ENCODE measurements around the gene EPB41L1.

EPB41L1 gene

DNA sequence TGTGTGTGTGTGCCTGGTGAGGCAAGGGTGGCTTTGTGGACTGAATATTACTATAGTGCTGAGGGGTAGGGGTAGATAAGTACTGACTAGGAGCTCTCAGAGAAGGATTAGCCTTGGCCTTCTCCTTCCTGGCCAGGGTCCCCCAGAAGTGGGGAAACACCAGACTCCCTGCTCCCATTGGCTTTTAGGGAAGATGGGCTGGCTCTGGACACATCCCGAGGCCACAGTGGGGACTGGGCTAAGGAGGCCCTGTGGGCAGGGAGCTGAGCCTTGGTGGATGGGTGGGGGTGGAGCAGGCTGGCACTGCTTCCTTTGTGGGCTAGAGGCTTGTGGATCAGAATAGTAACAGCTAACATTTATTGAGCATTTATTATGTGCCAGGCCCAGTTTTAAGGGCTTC is 3.1 kb downstream of the EPB41L1 start:
- DNase-seq = no peak

GRCh38 chr20:36158160-36158741 is 3.7 kb downstream of the EPB41L1 start:
- DNase-seq = no peak

- DNase-seq = no peak
Observed at GRCh38 chr20:36159833-36160232, 5.3 kb downstream of the EPB41L1 start.

- peak; percentile 62 for DNase-seq
Observed at GRCh38 chr20:36162272-36162966, 7.9 kb downstream of the EPB41L1 start.

DNA sequence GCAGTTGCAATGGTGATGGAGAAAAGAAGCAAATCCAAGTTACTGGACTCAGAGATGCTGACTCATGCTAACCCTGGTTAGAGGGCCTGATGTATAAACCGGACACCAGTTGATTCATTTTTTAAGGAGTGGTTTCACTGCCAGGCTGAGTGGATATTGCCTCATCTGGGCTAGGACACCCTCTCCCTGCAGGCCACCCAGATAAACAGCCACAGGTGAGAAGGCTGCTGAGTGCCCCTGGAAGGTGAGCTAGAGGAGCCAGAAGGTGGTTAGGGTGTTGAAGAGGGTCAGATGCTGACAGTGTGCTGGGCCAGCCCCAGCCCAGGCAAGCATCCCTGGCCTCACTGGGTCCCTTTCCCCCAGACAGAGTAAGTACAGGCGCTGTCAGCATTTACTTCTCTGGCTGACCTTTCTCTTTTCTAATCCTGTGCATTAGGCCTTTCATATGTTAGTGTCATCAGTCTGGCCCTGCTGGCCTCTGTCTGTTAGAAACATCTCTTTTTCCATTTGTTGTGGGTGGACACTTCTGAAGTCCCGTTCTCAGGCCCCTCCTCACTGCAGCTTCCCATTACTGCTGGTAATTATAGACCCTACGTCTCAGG is 13.5 kb downstream of the EPB41L1 start:
- peak; percentile 10 for DNase-seq

GRCh38 chr20:36170542-36171215 is 16.1 kb downstream of the EPB41L1 start:
- DNase-seq = no peak

GRCh38 chr20:36173451-36173933 is 19.0 kb downstream of the EPB41L1 start:
- peak; percentile 56 for DNase-seq

DNA sequence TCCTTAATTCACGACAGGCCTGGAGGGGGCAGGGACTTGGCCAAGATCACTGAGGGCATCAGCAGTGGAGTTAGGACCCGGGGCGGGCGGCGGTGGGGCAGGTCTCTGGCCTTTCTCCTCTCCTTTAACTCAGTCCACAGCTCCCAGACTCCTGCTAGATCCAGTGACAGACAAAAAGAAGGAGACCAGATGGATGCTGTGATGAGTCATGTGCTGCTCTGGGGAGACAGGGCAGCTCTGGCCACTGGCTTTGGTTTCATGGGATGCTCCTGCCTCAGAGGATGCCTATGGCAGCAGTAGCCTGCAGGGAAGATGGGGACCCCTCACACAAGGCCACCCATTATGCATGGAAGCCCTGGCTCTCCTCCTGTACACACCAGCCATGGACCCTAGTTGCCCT is 20.5 kb downstream of the EPB41L1 start:
- no peak for DNase-seq

DNA sequence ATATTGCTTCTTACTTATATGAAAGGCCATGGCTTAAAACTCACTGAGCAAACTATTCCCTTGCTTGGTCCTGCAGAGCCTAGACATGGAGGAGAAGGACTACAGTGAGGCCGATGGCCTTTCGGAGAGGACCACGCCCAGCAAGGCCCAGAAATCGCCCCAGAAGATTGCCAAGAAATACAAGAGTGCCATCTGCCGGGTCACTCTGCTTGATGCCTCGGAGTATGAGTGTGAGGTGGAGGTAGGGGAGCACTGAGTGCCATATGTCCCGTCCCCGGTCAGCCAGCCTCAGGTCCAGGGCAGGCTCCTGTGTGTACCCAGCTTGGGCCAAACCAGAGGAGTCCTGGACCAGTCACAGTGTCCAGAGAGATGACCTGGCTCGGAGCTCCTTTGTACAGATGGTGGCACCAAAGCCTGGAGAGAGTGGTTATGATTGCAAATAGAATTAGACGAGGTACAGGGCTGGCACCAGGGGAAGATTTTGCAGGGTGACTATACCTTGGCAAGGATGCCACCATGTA is 21.0 kb downstream of the EPB41L1 start:
- DNase-seq = no peak

- no peak for DNase-seq
Observed at GRCh38 chr20:36177716-36178115, 23.2 kb downstream of the EPB41L1 start.

DNA sequence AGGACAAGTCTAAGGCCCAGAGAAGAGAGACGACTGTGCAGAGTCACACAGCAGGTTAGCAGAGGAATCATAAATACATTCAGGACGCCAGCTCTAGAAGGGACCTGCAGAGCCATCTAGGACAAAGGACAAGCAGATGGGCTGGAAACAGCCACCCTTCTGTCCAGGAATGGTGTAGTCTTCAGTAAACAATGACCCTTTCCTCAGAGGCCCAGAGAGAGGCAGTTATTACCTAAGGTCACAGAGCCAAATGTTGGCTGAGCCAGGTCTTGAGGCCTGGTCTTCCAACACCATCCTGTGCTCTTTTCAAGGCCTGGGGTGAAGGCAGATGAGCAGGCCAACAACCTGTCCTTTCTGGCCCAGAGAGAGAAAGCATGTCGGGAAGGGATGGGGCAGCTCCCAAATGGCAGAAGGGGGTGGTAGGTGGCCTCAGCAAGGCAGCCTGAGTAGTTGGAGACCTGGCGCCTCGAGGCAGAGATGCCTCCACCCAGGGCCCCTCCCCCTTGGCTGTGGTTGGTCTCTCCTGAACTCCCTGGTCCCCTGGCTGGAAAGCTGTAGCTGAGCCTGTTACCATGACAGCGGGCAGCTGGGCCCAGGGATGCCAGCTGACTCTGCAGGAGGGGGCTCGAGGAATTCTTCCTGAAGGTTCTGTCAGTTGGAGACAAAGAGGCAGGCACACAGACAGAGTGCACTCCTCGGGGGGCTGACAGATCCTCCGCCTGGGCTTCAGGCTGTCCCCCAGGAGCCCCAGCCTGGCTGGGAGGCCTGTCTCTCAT is 24.8 kb downstream of the EPB41L1 start:
- peak; percentile 23 for DNase-seq

GRCh38 chr20:36180323-36180722 is 25.8 kb downstream of the EPB41L1 start:
- no peak for DNase-seq

DNA sequence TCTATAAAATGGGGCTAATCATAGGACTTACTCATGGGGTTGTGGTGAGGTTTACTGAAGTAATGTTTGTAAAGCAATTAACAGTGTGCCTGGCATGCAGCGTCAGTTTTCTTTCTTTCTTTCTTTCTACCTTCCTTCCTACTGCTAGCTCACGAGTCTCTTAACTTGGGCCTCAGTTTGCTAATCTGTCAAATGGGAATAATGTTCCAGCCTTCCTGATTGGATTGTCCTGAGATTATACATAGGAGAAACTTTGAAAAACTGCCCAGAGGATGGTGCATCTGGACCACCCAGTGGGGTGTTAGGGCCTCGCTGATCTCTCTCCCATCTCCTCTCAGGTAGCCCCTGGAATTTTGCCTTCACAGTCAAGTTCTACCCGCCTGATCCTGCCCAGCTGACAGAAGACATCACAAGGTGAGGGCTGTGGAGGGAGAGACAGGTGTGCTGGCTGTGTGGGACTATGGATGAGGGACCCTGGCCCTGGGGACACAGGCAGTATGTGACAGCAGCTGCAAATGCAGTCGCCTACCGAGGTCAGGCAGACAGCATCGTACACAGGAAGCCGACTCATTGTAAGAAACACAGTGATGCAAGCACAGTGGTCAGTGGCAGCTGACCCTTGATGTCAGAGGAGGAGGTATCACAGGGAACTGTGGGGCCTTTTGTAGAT is 27.5 kb downstream of the EPB41L1 start:
- no peak for DNase-seq

- DNase-seq = no peak
Observed at GRCh38 chr20:36182604-36183154, 28.1 kb downstream of the EPB41L1 start.

DNA sequence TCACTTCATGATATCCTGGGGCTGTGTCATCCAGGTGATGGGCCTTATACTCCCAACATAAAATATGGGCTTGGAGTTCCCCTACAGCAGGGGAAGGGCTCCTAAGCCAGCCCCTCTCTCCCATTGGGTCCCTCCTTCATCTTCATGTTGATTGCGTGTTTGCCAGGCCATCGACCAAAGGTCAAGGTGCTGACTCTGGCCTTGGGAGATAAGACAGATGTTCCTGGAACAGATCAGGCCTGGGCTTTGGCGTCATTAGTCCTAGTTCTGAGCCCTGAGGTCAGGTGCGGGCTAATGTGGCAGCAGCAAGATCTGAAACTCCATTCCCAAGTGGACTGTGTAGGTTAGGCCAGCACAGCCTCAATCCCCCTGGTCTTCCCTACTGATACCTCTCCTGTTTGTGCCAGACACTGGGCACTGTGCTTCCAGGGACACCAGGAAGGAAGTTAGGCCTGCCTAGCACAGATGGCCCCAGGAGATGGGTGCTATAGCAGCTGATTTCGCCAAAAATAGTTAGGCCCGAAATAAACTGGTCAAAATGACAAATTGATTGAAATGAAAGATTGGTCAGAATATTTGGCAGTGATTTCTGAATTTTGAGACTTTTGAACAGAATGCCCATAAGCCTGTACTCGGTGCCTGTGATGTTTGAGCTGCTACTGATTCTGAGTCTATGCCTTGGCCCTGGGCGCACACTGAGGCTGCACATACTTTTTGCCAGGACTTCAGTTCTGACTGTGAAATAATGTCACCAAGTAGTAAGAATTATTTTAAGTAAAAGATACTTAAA is 28.8 kb downstream of the EPB41L1 start:
- no peak for DNase-seq

- no peak for DNase-seq
Observed at GRCh38 chr20:36184816-36185776, 30.6 kb downstream of the EPB41L1 start.

- DNase-seq = no peak
Observed at GRCh38 chr20:36193977-36194712, 39.6 kb downstream of the EPB41L1 start.

DNA sequence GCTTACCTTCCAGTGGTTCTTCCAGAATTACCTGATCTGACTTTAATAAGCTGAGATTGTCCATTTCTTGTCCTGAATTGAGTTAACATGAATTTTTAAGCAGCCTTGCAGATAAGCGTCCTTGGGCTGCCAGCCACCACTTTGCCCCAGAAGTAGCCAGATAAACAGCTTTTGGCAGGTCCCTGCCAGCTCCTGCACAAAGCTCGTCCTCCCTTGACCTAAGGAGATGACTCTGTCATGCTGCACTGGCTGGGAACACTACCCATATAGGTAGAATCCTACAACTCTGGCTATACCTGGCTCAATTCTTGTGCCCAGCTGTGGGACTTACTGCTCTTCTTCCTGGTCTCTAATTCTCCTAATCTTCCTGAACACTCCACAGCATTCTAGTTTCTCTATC is 42.1 kb downstream of the EPB41L1 start:
- DNase-seq = no peak

- no peak for DNase-seq
Observed at GRCh38 chr20:36197271-36197670, 42.7 kb downstream of the EPB41L1 start.
